Neural cell (in vitro differentiated cells): ENCODE data around the gene MXRA8. TPM values are rescaled to one million over a fixed set of nuclear protein-coding genes. Genes with fewer than 3 reads are reported as not detected.

Experiments used
- H2AFZ ChIP-seq: fragments of 200-600, 300-800 bp; sonication (generic), shearing (Covaris generic); 2 replicates; pipeline ENCODE4 v1.6.0; 2014; ENCODE audit warnings: low read depth, mild to moderate bottlenecking, antibody characterized with exemption, low read length, moderate library complexity
- H3F3A ChIP-seq: fragments of 200-600 bp; shearing (Covaris generic); 2 replicates; pipeline ENCODE4 v1.6.1; 2016; ENCODE audit warnings: mild to moderate bottlenecking, moderate library complexity, mixed read lengths, antibody characterized with exemption, low read length; ENCODE audit not compliant: insufficient read depth, poor library complexity, severe bottlenecking
- H3K27ac ChIP-seq: fragments of 200-600, 300-800 bp; sonication (generic), shearing (Covaris generic); 2 replicates; pipeline ENCODE4 v1.5.1; 2014; ENCODE audit warnings: mild to moderate bottlenecking, low read length, moderate library complexity
- H3K27me3 ChIP-seq: fragments of 300-800, 200-600 bp; sonication (generic), shearing (Covaris generic); 2 replicates; pipeline ENCODE4 v1.6.0; 2014; ENCODE audit warnings: mild to moderate bottlenecking, low read depth, low read length, moderate library complexity; ENCODE audit not compliant: insufficient read depth
- H3K36me3 ChIP-seq: fragments of 300-800, 200-600 bp; sonication (generic), shearing (Covaris generic); 2 replicates; pipeline ENCODE4 v1.5.1; 2014; ENCODE audit warnings: mild to moderate bottlenecking, antibody characterized with exemption, low read length, moderate library complexity; ENCODE audit not compliant: insufficient read depth
- H3K4me2 ChIP-seq: fragments of 300-800, 200-600 bp; sonication (generic), shearing (Covaris generic); 2 replicates; pipeline ENCODE4 v1.6.0; 2014; ENCODE audit warnings: mild to moderate bottlenecking, low read length
- H3K4me3 ChIP-seq: fragments of 300-800, 200-600 bp; sonication (generic), shearing (Covaris generic); 2 replicates; pipeline ENCODE4 v1.5.1; 2014; ENCODE audit warnings: mild to moderate bottlenecking, low read length, moderate library complexity
- H3K79me2 ChIP-seq: fragments of 200-600 bp; shearing (Covaris generic); replicated peaks from 2 replicates; pipeline ENCODE4 v1.6.0; 2014; ENCODE audit warnings: mild to moderate bottlenecking, low read length, moderate library complexity; ENCODE audit not compliant: insufficient read depth
- H3K9ac ChIP-seq: fragments of 300-800, 200-600 bp; sonication (generic), shearing (Covaris generic); 2 replicates; pipeline ENCODE4 v1.6.1; 2016; ENCODE audit warnings: mild to moderate bottlenecking, low read length, mixed read lengths
- H3K9me2 ChIP-seq: fragments of 200-600 bp; shearing (Covaris generic); 2 replicates; pipeline ENCODE4 v1.6.1; 2016; ENCODE audit warnings: mild to moderate bottlenecking, low read length, mixed read lengths; ENCODE audit not compliant: insufficient read depth
- H3K9me3 ChIP-seq: fragments of 200-600, 300-800 bp; sonication (generic), shearing (Covaris generic); 2 replicates; pipeline ENCODE4 v1.6.1; 2016; ENCODE audit warnings: mild to moderate bottlenecking, mixed run types, low read length, moderate library complexity, mixed read lengths
- H4K20me1 ChIP-seq: fragments of 200-600 bp; shearing (Covaris generic); 2 replicates; pipeline ENCODE4 v1.6.1; 2016; ENCODE audit warnings: mild to moderate bottlenecking, mixed run types; ENCODE audit not compliant: insufficient read depth
- CTCF ChIP-seq: fragments of 450-650 bp; IDR thresholded peaks from 2 replicates; pipeline ENCODE4 v1.5.1; 2014; ENCODE audit warnings: antibody characterized with exemption, mild to moderate bottlenecking, moderate library complexity; ENCODE audit not compliant: poor library complexity, severe bottlenecking
- EP300 ChIP-seq: fragments of 450-650 bp; conservative IDR thresholded peaks from 2 replicates; pipeline ENCODE4 v1.6.1; 2014; ENCODE audit warnings: antibody characterized with exemption, mild to moderate bottlenecking, moderate library complexity; ENCODE audit not compliant: poor library complexity, severe bottlenecking
- EZH2 ChIP-seq: fragments of 200-600, 300-800 bp; shearing (Covaris generic), sonication (generic); IDR thresholded peaks from 2 replicates; pipeline ENCODE4 v1.6.1; 2014; ENCODE audit warnings: antibody characterized with exemption, low read length, borderline replicate concordance, mild to moderate bottlenecking; ENCODE audit not compliant: insufficient read depth, poor library complexity, severe bottlenecking
- MXI1 ChIP-seq: fragments of 450-650 bp; conservative IDR thresholded peaks from 2 replicates; pipeline ENCODE4 v1.6.1; 2014; ENCODE audit warnings: antibody characterized with exemption, mild to moderate bottlenecking; ENCODE audit not compliant: poor library complexity, severe bottlenecking
- POLR2AphosphoS5 ChIP-seq: IDR thresholded peaks from 2 replicates; pipeline ENCODE4 v1.6.1; 2012
- RAD21 ChIP-seq: fragments of 450-650 bp; conservative IDR thresholded peaks from 2 replicates; pipeline ENCODE4 v1.6.1; 2014; ENCODE audit warnings: antibody characterized with exemption, mild to moderate bottlenecking, moderate library complexity
- REST ChIP-seq: IDR thresholded peaks from 2 replicates; pipeline ENCODE4 v1.6.1; 2012; ENCODE audit warnings: borderline replicate concordance
- SMC3 ChIP-seq: fragments of 450-650 bp; conservative IDR thresholded peaks from 2 replicates; pipeline ENCODE4 v1.6.1; 2014; ENCODE audit warnings: antibody characterized with exemption, mild to moderate bottlenecking, moderate library complexity; ENCODE audit not compliant: poor library complexity
- TAF1 ChIP-seq: IDR thresholded peaks from 2 replicates; pipeline ENCODE4 v1.6.1; 2012; ENCODE audit warnings: low read depth
- polyA plus RNA-seq: library from polyadenylated mRNA; depleted of rRNA; stranded (reverse); fragments of >200 nt; gene quantifications from 2 replicates; pipeline ENCODE4 v1.2.3, GENCODE V29; 2014

The MXRA8 gene
- polyA plus RNA-seq, 1 donor from 2014 or later: 1.7 TPM

GRCh38 chr1:1307923-1308755, 50.2 kb downstream of the MXRA8 start, which contains the start of the genes ACAP3 and PUSL1:
Gene ACAP3, minus strand, starts transcription at chr1:1307930. Its CDS starts 115 bp downstream, at chr1:1307815.
Gene PUSL1, plus strand, starts transcription at chr1:1308597. Its CDS starts 47 bp downstream, at chr1:1308644.
- peaks cover 36% of the 10 kb centered on the region for H3K79me2 ChIP-seq
- H3K9me2 ChIP-seq: no peaks in the 10 kb centered on the region
- peak within 1 kb of the TSS; percentile 95 for H3K27ac ChIP-seq
- H3K9ac ChIP-seq: peak within 1 kb of the TSS; percentile 95
- no peaks in the 10 kb centered on the region for H3K9me3 ChIP-seq
- H3K27me3 ChIP-seq: no peaks in the 10 kb centered on the region
- H3K4me2 ChIP-seq: peak within 1 kb of the TSS; percentile 80
- no peaks in the 10 kb centered on the region for H3K36me3 ChIP-seq
- H3K4me3 ChIP-seq: peak within 1 kb of the TSS; percentile 99
- no peak within 1 kb of the TSS for H2AFZ ChIP-seq
- TF ChIP-seq EP300: peak; percentile 59
- no peak for TF ChIP-seq EZH2
- peak; percentile 49 for TF ChIP-seq SMC3
- no peak for TF ChIP-seq TAF1
- TF ChIP-seq REST: peak; percentile 14
- no peak for TF ChIP-seq RAD21
- peak; percentile 45 for TF ChIP-seq CTCF
- TF ChIP-seq MXI1: peak; percentile 81
- TF ChIP-seq POLR2AphosphoS5: peak; percentile 55
- peaks cover 2% of the 10 kb centered on the region for H4K20me1 ChIP-seq
- no peaks in the 10 kb centered on the region for H3F3A ChIP-seq

DNA sequence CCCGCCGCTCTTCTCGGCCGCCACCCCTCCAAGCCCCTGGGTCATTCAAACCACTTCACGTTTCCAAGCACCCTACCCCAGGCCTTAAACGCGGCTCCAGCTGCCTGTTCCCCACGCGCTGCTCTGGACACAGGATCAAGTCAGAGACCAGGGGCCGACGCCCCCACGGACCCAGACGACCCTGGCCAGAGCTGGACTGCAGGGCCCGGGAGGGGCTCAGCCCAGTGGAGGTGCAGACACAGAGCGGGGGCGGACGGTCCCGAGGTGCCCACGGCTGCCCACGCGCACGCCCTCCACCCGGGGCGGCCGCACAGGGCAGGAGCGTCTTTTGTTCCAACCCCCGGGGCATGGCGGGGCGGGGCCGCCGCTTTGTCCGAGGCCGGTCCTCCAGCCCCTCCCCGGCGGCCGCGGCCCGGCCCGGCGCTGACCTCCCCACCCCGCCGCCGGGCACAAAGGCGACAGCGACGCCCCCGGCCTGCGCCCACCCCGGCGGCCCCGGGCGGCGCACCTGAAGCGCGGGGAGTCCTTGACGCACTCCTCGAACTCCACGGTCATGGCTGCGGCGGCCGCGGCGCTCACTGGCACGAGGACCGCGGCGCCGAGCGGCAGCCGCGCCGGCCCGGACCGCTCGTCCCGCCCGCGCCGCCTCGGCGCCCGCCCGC, 51.0 kb downstream of the MXRA8 start:
- peak overlapping the region; percentile 85 for H3K27ac ChIP-seq
- H3K27me3 ChIP-seq: no peaks in the 10 kb centered on the region
- peak overlapping the region; percentile 99 for H3K4me3 ChIP-seq
- H3K4me2 ChIP-seq: peak overlapping the region; percentile 80
- peak overlapping the region; percentile 95 for H3K9ac ChIP-seq
- H3K79me2 ChIP-seq: peaks cover 36% of the 10 kb centered on the region
- H3K9me2 ChIP-seq: no peaks in the 10 kb centered on the region
- H4K20me1 ChIP-seq: peaks cover 2% of the 10 kb centered on the region
- no peak overlapping the region for H2AFZ ChIP-seq
- H3K36me3 ChIP-seq: no peaks in the 10 kb centered on the region
- H3F3A ChIP-seq: no peaks in the 10 kb centered on the region
- no peak for TF ChIP-seq REST
- peak; percentile 21 for TF ChIP-seq MXI1
- H3K9me3 ChIP-seq: no peaks in the 10 kb centered on the region
